ENCODE results near the gene MRPS18B. TPM values are rescaled to one million over a fixed set of nuclear protein-coding genes. Genes with fewer than 3 reads are reported as not detected.
A peak's percentile ranks its signal among the peaks of the same experiment; 100 is the strongest.

MRPS18B gene
- polyA plus RNA-seq, 1 of the 3 experiments (the other 2 are of a cell fraction), result 45.2 TPM

DNA sequence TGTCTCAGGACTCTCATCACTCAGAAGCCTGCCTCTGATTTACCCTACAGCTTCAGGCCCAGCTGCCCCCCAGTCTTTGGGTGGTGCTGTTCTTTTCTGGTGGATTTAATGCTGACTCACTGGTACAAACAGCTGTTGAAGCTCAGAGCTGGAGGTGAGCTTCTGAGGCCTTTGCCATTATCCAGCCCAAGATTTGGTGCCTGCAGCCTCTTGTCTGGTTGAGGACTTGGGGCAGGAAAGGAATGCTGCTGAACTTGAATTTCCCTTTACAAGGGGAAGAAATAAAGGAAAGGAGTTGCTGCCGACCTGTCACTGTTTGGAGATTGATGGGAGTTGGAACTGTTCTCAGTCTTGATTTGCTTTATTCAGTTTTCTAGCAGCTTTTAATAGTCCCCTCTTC is 26.6 kb upstream of the MRPS18B start:
- Histone ChIP-seq H3K27me3 (ENCODE audit: insufficient read depth) (no peaks in the 10 kb centered on the region), H3K9me2 (no peaks in the 10 kb centered on the region), H3K27ac (ENCODE audit: low read depth in 2 of 2, low read length in 1 of 2) (peak overlapping the region in 1 of 2 experiments; percentile 7; a peak in 1 of 4 replicates), H3K9ac (no peak overlapping the region), H2AFZ (ENCODE audit: low read depth) (no peak overlapping the region), H3K36me3 (replicated peaks in 1 of 2; ENCODE audit: control insufficient read depth in 1 of 2, insufficient read depth in 2 of 2, low read length in 1 of 2) (peaks cover 46 to 53% of the 10 kb centered on the region in 2 experiments), H3K4me3 (ENCODE audit: low read depth in 2 of 2, low read length in 1 of 2) (no peak overlapping the region), H3K4me2 (no peak overlapping the region), H3K79me2 (ENCODE audit: insufficient read depth) (peaks cover 5% of the 10 kb centered on the region; the same call in 1 of the 2 replicates), H3F3A (replicated peaks; ENCODE audit: insufficient read depth) (peaks cover 17% of the 10 kb centered on the region), H3K4me1 (ENCODE audit: control insufficient read depth in 1 of 2, insufficient read depth in 2 of 2, low read depth in 1 of 2, low read length in 1 of 2) (no peaks in the 10 kb centered on the region), H4K20me1 (ENCODE audit: insufficient read depth) (0 out of 2 replicates have a peak, but pooled peaks cover 4% of the 10 kb centered on the region), H3K9me3 (no peaks in the 10 kb centered on the region)
- WGBS (ENCODE audit: low lambda C conversion rate), result 100% methylated on average over 1 of the region's 1 CpG
- TF ChIP-seq CHD2 (IDR thresholded peaks at IDR 0.05; ENCODE audit: low read length, partially characterized antibody) (no peak), MEF2A (IDR thresholded peaks at IDR 0.05; ENCODE audit: borderline replicate concordance, low read depth) (no peak), MXI1 (IDR thresholded peaks at IDR 0.05; ENCODE audit: low read depth, low read length) (no peak), TEAD4 (IDR thresholded peaks at IDR 0.05; ENCODE audit: borderline replicate concordance, insufficient read depth) (no peak), JUND (IDR thresholded peaks at IDR 0.05) (no peak), GABPA (IDR thresholded peaks at IDR 0.05; ENCODE audit: low read depth) (no peak), SMC3 (IDR thresholded peaks at IDR 0.05; ENCODE audit: low read depth, low read length) (no peak), YY1 (IDR thresholded peaks at IDR 0.05; ENCODE audit: low read depth) (no peak), USF2 (IDR thresholded peaks at IDR 0.05; ENCODE audit: borderline replicate concordance, low read depth, low read length) (no peak)
- TF ChIP-seq, protein P1, sequence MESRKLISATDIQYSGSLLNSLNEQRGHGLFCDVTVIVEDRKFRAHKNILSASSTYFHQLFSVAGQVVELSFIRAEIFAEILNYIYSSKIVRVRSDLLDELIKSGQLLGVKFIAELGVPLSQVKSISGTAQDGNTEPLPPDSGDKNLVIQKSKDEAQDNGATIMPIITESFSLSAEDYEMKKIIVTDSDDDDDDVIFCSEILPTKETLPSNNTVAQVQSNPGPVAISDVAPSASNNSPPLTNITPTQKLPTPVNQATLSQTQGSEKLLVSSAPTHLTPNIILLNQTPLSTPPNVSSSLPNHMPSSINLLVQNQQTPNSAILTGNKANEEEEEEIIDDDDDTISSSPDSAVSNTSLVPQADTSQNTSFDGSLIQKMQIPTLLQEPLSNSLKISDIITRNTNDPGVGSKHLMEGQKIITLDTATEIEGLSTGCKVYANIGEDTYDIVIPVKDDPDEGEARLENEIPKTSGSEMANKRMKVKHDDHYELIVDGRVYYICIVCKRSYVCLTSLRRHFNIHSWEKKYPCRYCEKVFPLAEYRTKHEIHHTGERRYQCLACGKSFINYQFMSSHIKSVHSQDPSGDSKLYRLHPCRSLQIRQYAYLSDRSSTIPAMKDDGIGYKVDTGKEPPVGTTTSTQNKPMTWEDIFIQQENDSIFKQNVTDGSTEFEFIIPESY (IDR thresholded peaks at IDR 0.05; ENCODE audit: borderline replicate concordance, low read depth), result no peak
- CTCF ChIA-PET, result interaction anchor here (0.9 to 2.6 kb wide), 3 partner anchors 46 to 50 kb away, joined by 3 to 11 read pairs (median 9); no protein-coding TSS in a partner anchor
- DNase-seq, result no peak
- POLR2A ChIA-PET, result interaction anchor here (1.5 to 2.3 kb wide), 2 partner anchors 9 to 20 kb away, joined by 6 to 8 read pairs; partner anchors contain the start of gene ABCF1

DNA sequence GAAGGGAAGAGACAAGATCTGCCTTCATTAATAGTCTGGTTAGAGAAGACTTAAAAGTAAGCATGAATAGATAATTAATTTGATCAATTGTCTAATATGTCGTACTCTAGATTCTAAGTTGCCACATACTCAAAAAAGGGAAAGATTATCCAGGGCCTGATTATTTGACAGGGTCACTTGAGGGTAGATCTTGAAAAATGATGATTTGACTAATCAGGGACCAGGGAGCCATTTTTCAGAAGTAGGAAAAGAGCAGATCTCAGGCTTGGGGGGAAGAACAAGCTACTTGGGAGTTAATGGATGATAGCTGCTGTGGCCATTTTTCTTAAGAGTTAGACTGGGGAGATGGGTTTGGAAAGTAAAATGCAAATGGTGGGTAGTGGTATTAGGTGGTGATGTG is 25.4 kb upstream of the MRPS18B start:
- Histone ChIP-seq H3K9ac (no peak overlapping the region), H3K27ac (ENCODE audit: low read depth in 2 of 2, low read length in 1 of 2) (no peak overlapping the region), H3F3A (replicated peaks; ENCODE audit: insufficient read depth) (peaks cover 17% of the 10 kb centered on the region), H3K4me1 (ENCODE audit: control insufficient read depth in 1 of 2, insufficient read depth in 2 of 2, low read depth in 1 of 2, low read length in 1 of 2) (no peaks in the 10 kb centered on the region), H3K4me2 (no peak overlapping the region), H3K9me2 (no peaks in the 10 kb centered on the region), H3K4me3 (ENCODE audit: low read depth in 2 of 2, low read length in 1 of 2) (no peak overlapping the region), H4K20me1 (ENCODE audit: insufficient read depth) (0 out of 2 replicates have a peak, but pooled peaks cover 4% of the 10 kb centered on the region), H3K27me3 (ENCODE audit: insufficient read depth) (no peaks in the 10 kb centered on the region), H2AFZ (ENCODE audit: low read depth) (no peak overlapping the region), H3K36me3 (replicated peaks in 1 of 2; ENCODE audit: control insufficient read depth in 1 of 2, insufficient read depth in 2 of 2, low read length in 1 of 2) (peaks cover 39 to 44% of the 10 kb centered on the region in 2 experiments), H3K9me3 (no peaks in the 10 kb centered on the region), H3K79me2 (ENCODE audit: insufficient read depth) (peaks cover 5% of the 10 kb centered on the region; the same call in 1 of the 2 replicates)
- TF ChIP-seq, protein P2, sequence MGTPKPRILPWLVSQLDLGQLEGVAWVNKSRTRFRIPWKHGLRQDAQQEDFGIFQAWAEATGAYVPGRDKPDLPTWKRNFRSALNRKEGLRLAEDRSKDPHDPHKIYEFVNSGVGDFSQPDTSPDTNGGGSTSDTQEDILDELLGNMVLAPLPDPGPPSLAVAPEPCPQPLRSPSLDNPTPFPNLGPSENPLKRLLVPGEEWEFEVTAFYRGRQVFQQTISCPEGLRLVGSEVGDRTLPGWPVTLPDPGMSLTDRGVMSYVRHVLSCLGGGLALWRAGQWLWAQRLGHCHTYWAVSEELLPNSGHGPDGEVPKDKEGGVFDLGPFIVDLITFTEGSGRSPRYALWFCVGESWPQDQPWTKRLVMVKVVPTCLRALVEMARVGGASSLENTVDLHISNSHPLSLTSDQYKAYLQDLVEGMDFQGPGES (IDR thresholded peaks at IDR 0.05; ENCODE audit: low read depth, low read length), result no peak
- TF ChIP-seq GATA2 (CRISPR knock-in tag; IDR thresholded peaks at IDR 0.05) (no peak), CHD2 (IDR thresholded peaks at IDR 0.05; ENCODE audit: low read length, partially characterized antibody) (no peak), SMC3 (IDR thresholded peaks at IDR 0.05; ENCODE audit: low read depth, low read length) (no peak), MEF2A (IDR thresholded peaks at IDR 0.05; ENCODE audit: borderline replicate concordance, low read depth) (no peak), RXRA (IDR thresholded peaks at IDR 0.05; ENCODE audit: borderline replicate concordance, low read depth) (no peak), SIN3A (IDR thresholded peaks at IDR 0.05; ENCODE audit: borderline replicate concordance, low read depth, low read length) (no peak), YY1 (IDR thresholded peaks at IDR 0.05; ENCODE audit: low read depth) (no peak)
- TF ChIP-seq, protein P3, sequence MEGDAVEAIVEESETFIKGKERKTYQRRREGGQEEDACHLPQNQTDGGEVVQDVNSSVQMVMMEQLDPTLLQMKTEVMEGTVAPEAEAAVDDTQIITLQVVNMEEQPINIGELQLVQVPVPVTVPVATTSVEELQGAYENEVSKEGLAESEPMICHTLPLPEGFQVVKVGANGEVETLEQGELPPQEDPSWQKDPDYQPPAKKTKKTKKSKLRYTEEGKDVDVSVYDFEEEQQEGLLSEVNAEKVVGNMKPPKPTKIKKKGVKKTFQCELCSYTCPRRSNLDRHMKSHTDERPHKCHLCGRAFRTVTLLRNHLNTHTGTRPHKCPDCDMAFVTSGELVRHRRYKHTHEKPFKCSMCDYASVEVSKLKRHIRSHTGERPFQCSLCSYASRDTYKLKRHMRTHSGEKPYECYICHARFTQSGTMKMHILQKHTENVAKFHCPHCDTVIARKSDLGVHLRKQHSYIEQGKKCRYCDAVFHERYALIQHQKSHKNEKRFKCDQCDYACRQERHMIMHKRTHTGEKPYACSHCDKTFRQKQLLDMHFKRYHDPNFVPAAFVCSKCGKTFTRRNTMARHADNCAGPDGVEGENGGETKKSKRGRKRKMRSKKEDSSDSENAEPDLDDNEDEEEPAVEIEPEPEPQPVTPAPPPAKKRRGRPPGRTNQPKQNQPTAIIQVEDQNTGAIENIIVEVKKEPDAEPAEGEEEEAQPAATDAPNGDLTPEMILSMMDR (IDR thresholded peaks at IDR 0.05), result no peak
- 93% methylated on average over 1 of the region's 1 CpG for WGBS (ENCODE audit: low lambda C conversion rate)
- ChIA-PET CTCF (interaction anchor here (0.6 to 9.9 kb wide), 2 partner anchors 48 to 212 kb away, joined by 3 to 118 read pairs; no protein-coding TSS in a partner anchor), POLR2A (interaction anchor here (1.0 to 1.4 kb wide), 2 partner anchors 21 to 284 kb away, joined by 3 to 7 read pairs; no protein-coding TSS in a partner anchor)
- no peak for DNase-seq

All from SK-N-SH (cell line).